ENCODE data around the gene ULK4.

- TF ChIP-seq EZH2 (IDR thresholded peaks at IDR 0.05; ENCODE audit: borderline replicate concordance, low read depth, low read length, severe bottlenecking) (no peak), CTCF (IDR thresholded peaks at IDR 0.05; ENCODE audit: borderline replicate concordance, extremely low read depth, low read length, poor library complexity, severe bottlenecking) (no peak)
Measured at GRCh38 chr3:41715376-41715775, 246.5 kb downstream of the ULK4 start.

All from DND-41 (cell line).